Measurements from ENCODE around the gene SLC22A16.

- TF ChIP-seq CTCF (IDR thresholded peaks at IDR 0.05) (no peak), POLR2A (IDR thresholded peaks at IDR 0.05) (no peak)
Observed at GRCh38 chr6:110474500-110474899, 1.9 kb downstream of the SLC22A16 start.

Measured in breast epithelium (tissue), 3 donors.